GM23338 (cell line): ENCODE measurements around the gene TSC2. TPM values are rescaled to one million over a fixed set of nuclear protein-coding genes. Genes with fewer than 3 reads are reported as not detected.
"Not testable (repeated sequence)": the region's sequence is repeated elsewhere in the genome, so short reads cannot be mapped to it uniquely, and the experiment has no call there.

Experiments used
- ATAC-seq: fragments of 200-7000 bp; cut with Tn5 transposase; 3 replicates; pipeline ENCODE4 v1.9.1; 2020
- DNase-seq: peaks from one replicate; pipeline ENCODE4 v3.0.0-alpha.2; 2015; ENCODE audit warnings: low spot score
- H2AFZ ChIP-seq: fragments of 200-600 bp; sonication (generic); 2 replicates; pipeline ENCODE4 v1.8.0; 2016; ENCODE audit warnings: antibody characterized with exemption, mild to moderate bottlenecking, moderate library complexity
- H3F3A ChIP-seq: fragments of 200-600 bp; sonication (generic); replicated peaks from 2 replicates; pipeline ENCODE4 v1.8.0; 2017; ENCODE audit warnings: antibody characterized with exemption, mixed run types, low read depth
- H3K27ac ChIP-seq: fragments of 200-600 bp; sonication (generic); 2 replicates; pipeline ENCODE4 v1.6.1; 2016; ENCODE audit warnings: low read depth
- H3K27me3 ChIP-seq: fragments of 200-600 bp; sonication (generic); 2 replicates; pipeline ENCODE4 v1.8.0; 2016; ENCODE audit warnings: mild to moderate bottlenecking, mixed run types, moderate library complexity; ENCODE audit not compliant: insufficient read depth
- H3K36me3 ChIP-seq: fragments of 200-600 bp; sonication (generic); 2 replicates; pipeline ENCODE4 v1.8.0; 2016; ENCODE audit warnings: mild to moderate bottlenecking; ENCODE audit not compliant: insufficient read depth
- H3K4me1 ChIP-seq: fragments of 200-600 bp; sonication (generic); 2 replicates; pipeline ENCODE4 v1.8.0; 2016; ENCODE audit warnings: mild to moderate bottlenecking, moderate library complexity; ENCODE audit not compliant: insufficient read depth
- H3K4me2 ChIP-seq: fragments of 200-600 bp; sonication (generic); 2 replicates; pipeline ENCODE4 v1.7.1; 2017; ENCODE audit warnings: mixed run types
- H3K4me3 ChIP-seq: fragments of 200-600 bp; sonication (generic); 2 replicates; pipeline ENCODE4 v1.6.1; 2016; ENCODE audit warnings: mixed run types
- H3K79me2 ChIP-seq: fragments of 200-600 bp; sonication (generic); replicated peaks from 2 replicates; pipeline ENCODE4 v1.8.0; 2017; ENCODE audit warnings: mild to moderate bottlenecking; ENCODE audit not compliant: insufficient read depth
- H3K9me2 ChIP-seq: fragments of 200-600 bp; sonication (generic); 2 replicates; pipeline ENCODE4 v1.8.0; 2017; ENCODE audit not compliant: insufficient read depth
- H4K20me1 ChIP-seq: fragments of 200-600 bp; sonication (generic); replicated peaks from 2 replicates; pipeline ENCODE4 v1.8.0; 2017; ENCODE audit warnings: mild to moderate bottlenecking; ENCODE audit not compliant: insufficient read depth
- H3K27ac Mint-ChIP-seq: 2 replicates; pipeline ENCODE4 v1.8.0; 2020; ENCODE audit warnings: inconsistent platforms, mild to moderate bottlenecking, moderate library complexity, mixed read lengths
- H3K27me3 Mint-ChIP-seq: 3 replicates; pipeline ENCODE4 v1.8.0; 2022; ENCODE audit warnings: low read depth, mild to moderate bottlenecking, moderate library complexity, mixed read lengths, inconsistent platforms; ENCODE audit not compliant: insufficient read depth, poor library complexity
- H3K36me3 Mint-ChIP-seq: 3 replicates; pipeline ENCODE4 v1.8.0; 2021; ENCODE audit warnings: low read depth, mild to moderate bottlenecking, inconsistent platforms, moderate library complexity, mixed read lengths
- H3K4me1 Mint-ChIP-seq: 3 replicates; pipeline ENCODE4 v1.8.0; 2020; ENCODE audit warnings: mild to moderate bottlenecking, inconsistent platforms, mixed read lengths
- H3K4me3 Mint-ChIP-seq: 3 replicates; pipeline ENCODE4 v1.8.0; 2021; ENCODE audit warnings: moderate library complexity, mild to moderate bottlenecking, inconsistent platforms, mixed read lengths
- H3K9me3 Mint-ChIP-seq: 3 replicates; pipeline ENCODE4 v1.8.0; 2020; ENCODE audit warnings: moderate library complexity, mild to moderate bottlenecking, inconsistent platforms, mixed read lengths
- polyA plus RNA-seq: library from polyadenylated mRNA; unstranded; fragments of >200 nt; fragmentation: Nextera tagmentation; extraction: Ambion mirVana; gene quantifications from 2 replicates; pipeline ENCODE4 v1.2.1, GENCODE V29; 2016
- total RNA-seq: library from RNA; depleted of rRNA; stranded (reverse); fragments of >200 nt; shearing (Covaris generic); gene quantifications from 2 replicates; pipeline ENCODE4 v1.2.3, GENCODE V29; 2014
- TF ChIP-seq, protein P1 (sequence below): IDR thresholded peaks from 2 replicates; pipeline ENCODE4 v1.6.1; 2016; ENCODE audit warnings: antibody characterized with exemption

The TSC2 gene
- total and polyA plus RNA-seq, 2 experiments from 2014 or later, result 40.5 to 93.0 TPM

DNA sequence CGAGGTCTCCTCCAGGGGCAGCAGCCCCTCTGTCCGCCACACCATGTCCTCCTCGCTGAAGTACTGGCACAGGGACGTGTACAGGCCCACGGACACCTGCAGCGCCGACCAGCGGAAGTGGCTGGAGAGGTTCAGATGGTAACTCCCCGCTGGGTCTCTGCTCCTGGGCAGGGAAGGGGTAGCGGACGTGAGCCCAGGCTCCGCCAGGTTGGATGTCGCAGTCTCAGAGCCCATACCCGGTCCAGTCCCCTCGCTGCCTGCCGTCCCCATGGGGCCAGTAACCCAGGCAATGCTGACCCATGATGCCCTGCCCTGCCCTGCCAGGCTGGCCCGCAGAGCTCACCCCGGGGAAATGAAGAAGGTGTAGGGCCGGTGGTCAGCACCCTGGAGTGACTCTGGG lies 54.7 kb downstream of the TSC2 start (continued):
- TF ChIP-seq, protein P1, sequence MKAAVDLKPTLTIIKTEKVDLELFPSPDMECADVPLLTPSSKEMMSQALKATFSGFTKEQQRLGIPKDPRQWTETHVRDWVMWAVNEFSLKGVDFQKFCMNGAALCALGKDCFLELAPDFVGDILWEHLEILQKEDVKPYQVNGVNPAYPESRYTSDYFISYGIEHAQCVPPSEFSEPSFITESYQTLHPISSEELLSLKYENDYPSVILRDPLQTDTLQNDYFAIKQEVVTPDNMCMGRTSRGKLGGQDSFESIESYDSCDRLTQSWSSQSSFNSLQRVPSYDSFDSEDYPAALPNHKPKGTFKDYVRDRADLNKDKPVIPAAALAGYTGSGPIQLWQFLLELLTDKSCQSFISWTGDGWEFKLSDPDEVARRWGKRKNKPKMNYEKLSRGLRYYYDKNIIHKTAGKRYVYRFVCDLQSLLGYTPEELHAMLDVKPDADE, result no peak

DNA sequence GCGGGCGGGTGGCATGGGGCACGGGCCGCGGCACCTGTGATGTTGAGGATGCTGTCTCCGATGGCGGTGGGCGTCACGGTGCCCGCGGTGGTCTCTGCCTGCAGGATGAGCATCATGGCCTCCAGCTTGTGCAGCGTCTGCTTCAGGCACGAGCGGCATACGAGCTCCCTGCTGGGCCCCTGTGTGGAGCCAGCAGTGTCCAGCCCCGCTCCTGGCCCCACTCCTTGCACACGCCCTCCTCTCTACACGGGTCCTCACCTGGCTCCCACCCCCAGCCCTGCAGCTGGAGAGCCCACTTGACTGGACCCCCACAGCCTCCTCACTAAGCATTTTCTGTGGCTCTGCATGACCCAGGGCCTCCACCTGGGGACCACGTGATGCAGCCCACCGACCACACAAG lies 56.7 kb downstream of the TSC2 start:
- not testable (repeated sequence) for H3K27me3 ChIP-seq, H3K27ac ChIP-seq, H3K36me3 ChIP-seq

DNA sequence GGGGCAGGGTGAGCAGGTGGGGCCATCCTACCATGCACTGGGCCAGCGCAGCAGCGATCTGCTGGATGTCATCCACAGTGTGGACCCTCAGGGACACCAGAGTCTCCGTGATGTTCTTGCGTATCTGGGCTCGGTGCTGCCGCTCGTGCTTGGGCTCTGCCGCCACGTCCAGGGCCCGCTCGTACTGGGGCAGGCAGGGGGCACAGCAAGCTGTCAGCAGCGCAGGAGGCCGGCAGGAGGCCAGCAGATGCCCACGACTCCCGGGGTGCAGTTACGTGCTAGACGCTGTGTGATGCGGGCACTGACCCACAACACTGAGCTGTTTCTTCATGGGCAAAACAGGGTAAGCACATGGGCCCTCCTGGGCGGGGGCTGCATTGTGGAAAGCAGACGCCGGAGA lies 57.5 kb downstream of the TSC2 start:
- not testable (repeated sequence) for H3K4me1 Mint-ChIP-seq, H3F3A ChIP-seq, H3K27me3 ChIP-seq, H3K4me2 ChIP-seq, H3K79me2 ChIP-seq, DNase-seq, H3K36me3 ChIP-seq, H3K27me3 Mint-ChIP-seq, H3K4me3 Mint-ChIP-seq, H3K27ac ChIP-seq, H3K9me3 Mint-ChIP-seq, H2AFZ ChIP-seq, H3K4me3 ChIP-seq, H4K20me1 ChIP-seq, H3K4me1 ChIP-seq, H3K9me2 ChIP-seq, H3K27ac Mint-ChIP-seq, ATAC-seq
- H3K36me3 Mint-ChIP-seq, result peaks cover 17% of the 10 kb centered on the region

More for the DNA sequence above, 56.7 kb downstream of the TSC2 start:
- H3K4me3 Mint-ChIP-seq, H3K9me2 ChIP-seq, H3K79me2 ChIP-seq, H3K4me1 Mint-ChIP-seq, H2AFZ ChIP-seq, H4K20me1 ChIP-seq, H3K9me3 Mint-ChIP-seq, H3F3A ChIP-seq, H3K27me3 Mint-ChIP-seq, H3K4me1 ChIP-seq, H3K27ac Mint-ChIP-seq, ATAC-seq, H3K4me3 ChIP-seq, H3K4me2 ChIP-seq, DNase-seq: not testable (repeated sequence)
- H3K36me3 Mint-ChIP-seq, result peaks cover 14% of the 10 kb centered on the region

DNA sequence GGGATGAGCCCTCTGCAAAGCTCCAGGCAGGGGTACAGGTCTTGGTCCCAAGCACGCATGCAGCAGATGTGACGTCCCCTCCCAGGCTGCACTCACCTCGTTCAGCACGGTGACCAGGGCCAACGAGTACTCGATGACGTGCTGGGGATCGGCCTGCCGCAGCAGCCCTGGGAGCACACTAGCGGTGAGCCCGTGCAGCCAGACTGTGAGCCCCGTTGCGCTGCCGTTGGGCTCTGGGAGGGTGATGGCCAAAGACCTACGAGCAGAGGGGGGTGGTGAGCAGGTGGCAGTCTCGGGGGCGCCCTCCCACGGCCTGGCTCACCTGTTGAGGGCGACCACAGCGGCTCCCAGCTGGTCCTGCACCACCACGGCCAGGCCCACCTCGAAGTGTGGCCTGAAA lies 58.0 kb downstream of the TSC2 start:
- H3K27ac Mint-ChIP-seq, H3K4me3 ChIP-seq, H4K20me1 ChIP-seq, H3K4me1 ChIP-seq, DNase-seq, H3K9me3 Mint-ChIP-seq, ATAC-seq, H3K4me1 Mint-ChIP-seq, H3K79me2 ChIP-seq, H3K9me2 ChIP-seq, H3K27me3 ChIP-seq, H3F3A ChIP-seq, H3K27me3 Mint-ChIP-seq, H3K4me2 ChIP-seq, H3K4me3 Mint-ChIP-seq, H3K27ac ChIP-seq, H2AFZ ChIP-seq, H3K36me3 ChIP-seq: not testable (repeated sequence)
- peaks cover 18% of the 10 kb centered on the region for H3K36me3 Mint-ChIP-seq

DNA sequence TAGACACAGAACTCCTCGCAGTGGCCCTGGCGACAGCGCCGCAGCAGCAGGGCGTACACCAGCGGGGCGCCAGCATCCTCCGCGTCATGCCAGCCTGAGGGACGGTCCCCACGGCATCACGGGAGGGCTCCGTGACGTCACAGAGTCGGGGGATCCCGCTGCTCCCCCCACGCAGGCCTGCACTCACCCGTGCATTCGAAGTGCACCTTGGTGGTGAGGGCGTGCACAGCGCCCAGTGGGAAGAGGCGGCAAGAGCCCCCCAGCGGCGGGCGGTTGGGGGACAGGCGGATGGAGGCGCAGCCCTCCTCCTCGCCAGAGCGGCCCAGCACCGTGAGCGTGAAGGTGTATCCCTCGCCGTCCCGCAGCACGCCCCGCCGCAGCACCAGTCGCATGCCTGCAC lies 58.4 kb downstream of the TSC2 start:
- H3K27me3 ChIP-seq, H3K27ac ChIP-seq, H3K36me3 ChIP-seq, ATAC-seq, H3K27me3 Mint-ChIP-seq, H3K4me3 ChIP-seq, H3K4me2 ChIP-seq, H3F3A ChIP-seq, H4K20me1 ChIP-seq, H3K9me3 Mint-ChIP-seq, H3K79me2 ChIP-seq, H3K9me2 ChIP-seq, H3K27ac Mint-ChIP-seq, H2AFZ ChIP-seq, H3K4me1 Mint-ChIP-seq, DNase-seq, H3K4me1 ChIP-seq, H3K4me3 Mint-ChIP-seq: not testable (repeated sequence)
- peaks cover 15% of the 10 kb centered on the region for H3K36me3 Mint-ChIP-seq

DNA sequence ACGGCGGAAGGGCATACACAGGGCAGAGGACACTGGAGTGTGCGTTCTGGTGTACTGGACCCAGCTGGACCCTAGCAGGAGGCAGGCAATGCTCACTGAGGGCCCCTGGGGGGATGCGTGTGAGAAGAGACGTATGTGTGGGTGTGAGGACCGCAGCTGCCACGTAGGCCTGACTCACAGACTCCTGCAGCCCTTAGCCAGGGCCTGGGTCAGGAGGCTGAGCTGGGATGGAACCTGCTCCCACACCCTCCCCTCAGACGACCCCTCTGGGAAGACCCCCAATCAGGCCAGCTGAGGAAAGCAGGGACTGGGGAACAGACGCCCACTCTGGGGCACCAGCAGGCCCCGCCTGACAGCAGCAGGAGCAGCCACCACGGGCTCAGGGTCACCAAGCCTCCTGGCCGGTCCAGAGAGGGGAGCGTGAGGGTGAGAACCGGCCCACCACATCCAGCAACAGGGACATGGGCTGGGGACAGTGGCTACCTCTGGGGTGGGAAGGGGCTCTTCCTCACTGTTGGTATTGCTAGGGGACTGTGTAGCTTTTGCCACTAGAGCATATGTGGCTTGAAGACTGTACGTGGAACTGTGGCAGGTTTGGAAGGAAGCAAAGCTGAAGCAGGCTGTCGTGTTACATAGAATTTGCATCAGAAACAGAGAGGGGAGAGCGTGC lies 59.5 kb downstream of the TSC2 start:
- not testable (repeated sequence) for H2AFZ ChIP-seq, H3K36me3 ChIP-seq, H3K27me3 Mint-ChIP-seq, H4K20me1 ChIP-seq, H3F3A ChIP-seq, H3K4me1 Mint-ChIP-seq, H3K27me3 ChIP-seq, H3K9me3 Mint-ChIP-seq, H3K4me1 ChIP-seq, H3K9me2 ChIP-seq, H3K79me2 ChIP-seq, H3K4me3 ChIP-seq, DNase-seq, H3K27ac ChIP-seq, H3K4me2 ChIP-seq, H3K4me3 Mint-ChIP-seq, H3K27ac Mint-ChIP-seq, ATAC-seq
- peaks cover 11% of the 10 kb centered on the region for H3K36me3 Mint-ChIP-seq

DNA sequence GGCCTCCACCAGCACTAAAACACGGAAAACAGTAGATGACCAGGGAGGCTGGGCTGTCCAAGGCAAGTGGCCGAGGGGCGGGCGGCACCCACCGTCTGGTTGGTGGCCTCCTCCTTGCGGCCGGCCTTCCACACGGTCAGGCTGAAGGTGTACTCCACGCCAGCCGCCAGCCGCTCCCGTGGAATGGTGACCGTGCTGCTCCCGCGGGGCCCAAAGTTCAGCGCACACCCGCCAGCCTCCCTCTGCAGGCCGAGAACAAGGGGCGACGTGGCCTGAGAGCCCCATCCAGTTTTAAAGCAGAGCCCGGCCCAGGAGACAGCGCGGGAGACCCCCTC lies 60.0 kb downstream of the TSC2 start:
- H3K4me3 ChIP-seq, H3K4me1 ChIP-seq, ATAC-seq, H3K4me1 Mint-ChIP-seq, H3K27ac Mint-ChIP-seq, H3K36me3 ChIP-seq, H3K27me3 ChIP-seq, H3K9me3 Mint-ChIP-seq, H2AFZ ChIP-seq, H3K27ac ChIP-seq, H3K79me2 ChIP-seq, H3K27me3 Mint-ChIP-seq, DNase-seq, H3K4me2 ChIP-seq, H3K9me2 ChIP-seq, H3F3A ChIP-seq, H3K4me3 Mint-ChIP-seq, H4K20me1 ChIP-seq: not testable (repeated sequence)
- peaks cover 11% of the 10 kb centered on the region for H3K36me3 Mint-ChIP-seq
